ENCODE data around the gene SULT1B1. TPM values are rescaled to one million over a fixed set of nuclear protein-coding genes. Genes with fewer than 3 reads are reported as not detected.

The SULT1B1 gene
- total RNA-seq, 1 experiment from 2014 or later: not detected

DNA sequence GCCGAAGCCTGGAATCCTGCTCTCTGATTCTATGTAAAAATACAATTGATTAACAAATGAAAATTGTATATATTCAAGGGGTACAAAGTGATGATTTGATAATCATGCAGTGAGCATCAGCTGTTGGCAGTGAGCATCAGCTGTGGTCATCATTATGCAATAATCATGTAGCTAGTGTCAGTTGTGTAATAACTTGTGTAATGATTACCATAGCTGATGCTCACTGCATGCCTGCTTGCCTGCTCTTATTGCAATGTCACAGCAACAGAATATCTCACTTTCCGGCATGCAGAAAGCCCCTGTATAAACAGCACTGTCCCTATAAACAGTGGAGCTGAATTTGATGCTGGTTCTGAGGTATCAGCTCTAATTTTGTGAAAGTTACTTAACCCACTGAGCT, 46.8 kb downstream of the SULT1B1 start:
- H2BK15ac ChIP-seq (ENCODE audit: low read depth, low read length): no peak overlapping the region
- no peak overlapping the region for H4K91ac ChIP-seq (ENCODE audit: insufficient read length, low read depth, low read length)
- no peaks in the 10 kb centered on the region for H3K4me1 ChIP-seq (ENCODE audit: insufficient read depth, low read length)
- H3K27ac ChIP-seq (ENCODE audit: insufficient read length, low read depth, low read length): no peak overlapping the region
- no peaks in the 10 kb centered on the region for H3K79me1 ChIP-seq (ENCODE audit: insufficient read depth, low read depth, low read length, poor library complexity, severe bottlenecking)
- no peak overlapping the region for H3K4me3 Mint-ChIP-seq
- H4K5ac ChIP-seq (ENCODE audit: insufficient read length, low read depth, low read length): no peak overlapping the region
- no peaks in the 10 kb centered on the region for H3K27me3 ChIP-seq (ENCODE audit: insufficient read depth, low read length)
- no peaks in the 10 kb centered on the region for H3K9me3 ChIP-seq (ENCODE audit: control insufficient read depth, low read depth, low read length)
- TF ChIP-seq, protein P1, sequence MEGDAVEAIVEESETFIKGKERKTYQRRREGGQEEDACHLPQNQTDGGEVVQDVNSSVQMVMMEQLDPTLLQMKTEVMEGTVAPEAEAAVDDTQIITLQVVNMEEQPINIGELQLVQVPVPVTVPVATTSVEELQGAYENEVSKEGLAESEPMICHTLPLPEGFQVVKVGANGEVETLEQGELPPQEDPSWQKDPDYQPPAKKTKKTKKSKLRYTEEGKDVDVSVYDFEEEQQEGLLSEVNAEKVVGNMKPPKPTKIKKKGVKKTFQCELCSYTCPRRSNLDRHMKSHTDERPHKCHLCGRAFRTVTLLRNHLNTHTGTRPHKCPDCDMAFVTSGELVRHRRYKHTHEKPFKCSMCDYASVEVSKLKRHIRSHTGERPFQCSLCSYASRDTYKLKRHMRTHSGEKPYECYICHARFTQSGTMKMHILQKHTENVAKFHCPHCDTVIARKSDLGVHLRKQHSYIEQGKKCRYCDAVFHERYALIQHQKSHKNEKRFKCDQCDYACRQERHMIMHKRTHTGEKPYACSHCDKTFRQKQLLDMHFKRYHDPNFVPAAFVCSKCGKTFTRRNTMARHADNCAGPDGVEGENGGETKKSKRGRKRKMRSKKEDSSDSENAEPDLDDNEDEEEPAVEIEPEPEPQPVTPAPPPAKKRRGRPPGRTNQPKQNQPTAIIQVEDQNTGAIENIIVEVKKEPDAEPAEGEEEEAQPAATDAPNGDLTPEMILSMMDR (conservative IDR thresholded peaks at IDR 0.05): no peak
- H2AK5ac ChIP-seq (ENCODE audit: insufficient read length, low read length): no peak overlapping the region
- H3K79me2 ChIP-seq (ENCODE audit: insufficient read depth, low read length): no peaks in the 10 kb centered on the region
- H3K27me3 Mint-ChIP-seq (ENCODE audit: low read depth): no peaks in the 10 kb centered on the region
- H3K9ac ChIP-seq (ENCODE audit: extremely low read depth, insufficient read length, low read length): no peak overlapping the region
- H3K18ac ChIP-seq (ENCODE audit: insufficient read length, low read depth, low read length): no peak overlapping the region
- H3K4me2 ChIP-seq (ENCODE audit: insufficient read depth, insufficient read length, low read length): no peak overlapping the region
- no peaks in the 10 kb centered on the region for H4K20me1 ChIP-seq (ENCODE audit: control insufficient read depth, insufficient read depth, insufficient read length)
- no peak overlapping the region for H3K56ac ChIP-seq (ENCODE audit: insufficient read length, low read depth, low read length)
- no CpG with 5 or more reads among the region's 2 CpGs for WGBS (ENCODE audit: extremely low coverage, insufficient read length, low lambda C conversion rate)
- no peak overlapping the region for H3K14ac ChIP-seq (ENCODE audit: insufficient read depth, low read length)
- H2BK12ac ChIP-seq (ENCODE audit: insufficient read length, low read depth, low read length): no peak overlapping the region
- H2BK120ac ChIP-seq (ENCODE audit: low read depth, low read length, poor library complexity, severe bottlenecking): no peak overlapping the region
- no peak overlapping the region for H2BK5ac ChIP-seq (ENCODE audit: insufficient read length, low read length)
- H3K4me1 Mint-ChIP-seq: peaks cover 6% of the 10 kb centered on the region in 2 experiments
- no peak for DNase-seq
- H2AFZ ChIP-seq (ENCODE audit: low read length): no peak overlapping the region
- H3K36me3 Mint-ChIP-seq (ENCODE audit: insufficient read depth in 1 of 3, low read depth in 3 of 3): peaks cover 0 to 8% (median 7%) of the 10 kb centered on the region in 3 experiments
- no peak overlapping the region for H3K23ac ChIP-seq (ENCODE audit: insufficient read length, low read depth, low read length)
- H4K8ac ChIP-seq (replicated peaks; ENCODE audit: insufficient read length, low read depth, low read length): no peak overlapping the region
- H3K9me3 Mint-ChIP-seq: peaks cover 19 to 20% of the 10 kb centered on the region in 2 experiments
- H3K27ac Mint-ChIP-seq: no peak overlapping the region
- H3K4ac ChIP-seq (ENCODE audit: low read depth, low read length): no peak overlapping the region
- no peaks in the 10 kb centered on the region for H3K23me2 ChIP-seq (ENCODE audit: insufficient read length, low read depth, low read length, poor library complexity, severe bottlenecking)
- no peak overlapping the region for H2BK20ac ChIP-seq (ENCODE audit: low read depth, low read length, poor library complexity, severe bottlenecking)
- H3T11ph ChIP-seq (ENCODE audit: low read length): no peak overlapping the region

Data from H9 (cell line).